H1 (cell line): Measurements from ENCODE around the gene NUP133. TPM values are rescaled to one million over a fixed set of nuclear protein-coding genes. Genes with fewer than 3 reads are reported as not detected.

Experiments used
- CTCF ChIA-PET: fragments of 300-600 bp; sonication (Branson Sonifier 250); formaldehyde crosslinking; loops from one replicate; lab custom pipeline; 2021; ENCODE audit not compliant: partially characterized antibody; lab: Charles Lee
- POLR2A ChIA-PET: fragments of 300-600 bp; sonication (Branson Sonifier 250); formaldehyde crosslinking; loops from one replicate; lab custom pipeline; 2021; ENCODE audit warnings: inconsistent platforms; ENCODE audit not compliant: partially characterized antibody; lab: Charles Lee
- DNase-seq, 2 experiments: peaks; one replicate each; pipeline versions ENCODE4 v3.0.0 to v3.0.0-alpha.2; 2010 to 2022; ENCODE audit warnings: low spot score in 2 of 2, low read depth in 1 of 2, mixed read lengths in 1 of 2
- FAIRE-seq: peaks from 2 replicates; lab custom pipeline; 2011; peaks lifted over from hg19 to GRCh38; lab: Jason Lieb, UNC
- H2AFZ ChIP-seq: 2 replicates; pipeline ENCODE4 v1.8.1; 2012; ENCODE audit warnings: low read length, inconsistent platforms
- H2AK5ac ChIP-seq: 2 replicates; pipeline ENCODE4 v1.6.1; 2013; ENCODE audit warnings: low read depth, low read length
- H2BK120ac ChIP-seq: replicated peaks from 2 replicates; pipeline ENCODE3; 2013; ENCODE audit warnings: low read depth, low read length, inconsistent platforms
- H2BK12ac ChIP-seq: 2 replicates; pipeline ENCODE4 v1.6.1; 2013; ENCODE audit warnings: low read depth, low read length
- H2BK15ac ChIP-seq: 2 replicates; pipeline ENCODE4 v1.6.1; 2013; ENCODE audit warnings: low read length
- H2BK20ac ChIP-seq: 2 replicates; pipeline ENCODE4 v1.6.1; 2013; ENCODE audit warnings: low read length
- H2BK5ac ChIP-seq: 2 replicates; pipeline ENCODE4 v1.6.1; 2013; ENCODE audit warnings: low read depth, low read length
- H3K14ac ChIP-seq: 2 replicates; pipeline ENCODE4 v1.6.1; 2013; ENCODE audit warnings: inconsistent platforms; ENCODE audit not compliant: insufficient read length
- H3K18ac ChIP-seq: 2 replicates; pipeline ENCODE4 v1.6.1; 2013; ENCODE audit warnings: low read length; ENCODE audit errors: extremely low read depth
- H3K23ac ChIP-seq: 2 replicates; pipeline ENCODE4 v1.6.1; 2013; ENCODE audit warnings: inconsistent platforms; ENCODE audit not compliant: insufficient read length
- H3K23me2 ChIP-seq: 2 replicates; pipeline ENCODE4 v1.6.1; 2013; ENCODE audit warnings: low read depth, low read length
- H3K27ac ChIP-seq: 2 replicates; pipeline ENCODE4 v1.6.1; 2011; ENCODE audit warnings: low read depth, low read length, inconsistent platforms
- H3K27me3 ChIP-seq, 4 experiments: replicated peaks in 1 of 4; 1 replicate in 1 of 4; 2 replicates in 3 of 4; pipeline versions ENCODE4 v1.6.1 to v1.8.1; 2011 to 2013; ENCODE audit warnings: low read length in 3 of 4, mild to moderate bottlenecking in 3 of 4, inconsistent platforms in 2 of 4, mixed read lengths in 2 of 4, moderate library complexity in 1 of 4; ENCODE audit not compliant: control insufficient read depth in 3 of 4, insufficient read depth in 3 of 4; ENCODE audit errors: extremely low read depth in 1 of 4
- H3K36me3 ChIP-seq, 4 experiments: 2 replicates each; pipeline versions ENCODE4 v1.6.1 to v1.8.1; 2011 to 2013; ENCODE audit warnings: mild to moderate bottlenecking in 4 of 4, low read length in 3 of 4, moderate library complexity in 2 of 4, control low read depth in 1 of 4, inconsistent platforms in 1 of 4; ENCODE audit not compliant: insufficient read depth in 4 of 4, control insufficient read depth in 2 of 4
- H3K4ac ChIP-seq: replicated peaks from 2 replicates; pipeline ENCODE3; 2013; ENCODE audit warnings: low read length, low read depth, mixed read lengths, inconsistent platforms; ENCODE audit not compliant: insufficient read length
- H3K4me1 ChIP-seq, 4 experiments: replicated peaks in 1 of 4; 1 replicate in 1 of 4; 2 replicates in 3 of 4; pipeline versions ENCODE4 v1.6.1 to v1.8.1; 2011 to 2013; ENCODE audit warnings: low read length in 3 of 4, inconsistent platforms in 2 of 4, mixed read lengths in 1 of 4; ENCODE audit not compliant: insufficient read depth in 4 of 4, control insufficient read depth in 3 of 4
- H3K4me2 ChIP-seq, 2 experiments: 2 replicates each; pipeline versions ENCODE4 v1.6.1 to v1.8.1; 2011 to 2013; ENCODE audit warnings: low read depth in 2 of 2, low read length in 2 of 2, control low read depth in 1 of 2, inconsistent platforms in 1 of 2, mild to moderate bottlenecking in 1 of 2; ENCODE audit not compliant: insufficient read depth in 1 of 2
- H3K4me3 ChIP-seq, 4 experiments: fragments of 200-600, 300-600 bp in 1 of 4; sonication (generic), shearing (Covaris generic), sonication (Bioruptor Twin) in 1 of 4; 2 replicates each; pipeline versions ENCODE4 v1.5.1 to v1.8.1; 2011 to 2016; ENCODE audit warnings: low read length in 4 of 4, low read depth in 3 of 4, control low read depth in 2 of 4, inconsistent platforms in 2 of 4, mild to moderate bottlenecking in 2 of 4, mixed read lengths in 1 of 4, moderate library complexity in 1 of 4; ENCODE audit not compliant: insufficient read depth in 2 of 4; ENCODE audit errors: extremely low read depth in 1 of 4
- H3K56ac ChIP-seq: replicated peaks from 2 replicates; pipeline ENCODE3; 2013; ENCODE audit warnings: low read depth, mild to moderate bottlenecking, mixed read lengths, low read length, inconsistent platforms; ENCODE audit not compliant: insufficient read length
- H3K79me1 ChIP-seq: 2 replicates; pipeline ENCODE4 v1.6.1; 2013; ENCODE audit warnings: low read depth, low read length, control low read depth
- H3K79me2 ChIP-seq, 2 experiments: 2 replicates each; pipeline versions ENCODE4 v1.6.1 to v1.8.1; 2012 to 2013; ENCODE audit warnings: low read length in 2 of 2, mild to moderate bottlenecking in 2 of 2, inconsistent platforms in 1 of 2; ENCODE audit not compliant: insufficient read depth in 2 of 2, control insufficient read depth in 1 of 2
- H3K9ac ChIP-seq, 4 experiments: replicated peaks in 1 of 4; 1 replicate in 1 of 4; 2 replicates in 3 of 4; pipeline versions ENCODE4 v1.6.1 to v1.8.1; 2011 to 2013; ENCODE audit warnings: low read depth in 3 of 4, low read length in 3 of 4, control low read depth in 2 of 4, mild to moderate bottlenecking in 2 of 4, moderate library complexity in 2 of 4, inconsistent platforms in 1 of 4; ENCODE audit errors: extremely low read depth in 1 of 4
- H3K9me3 ChIP-seq, 2 experiments: 2 replicates each; pipeline versions ENCODE4 v1.6.1 to v1.8.1; 2012 to 2013; ENCODE audit warnings: mild to moderate bottlenecking in 2 of 2, moderate library complexity in 2 of 2, control low read depth in 1 of 2, inconsistent platforms in 1 of 2, low read depth in 1 of 2, low read length in 1 of 2, mixed read lengths in 1 of 2; ENCODE audit not compliant: insufficient read depth in 2 of 2
- H4K20me1 ChIP-seq, 2 experiments: replicated peaks in 1 of 2; 2 replicates each; pipeline versions ENCODE3 to v1.8.1; 2011 to 2013; ENCODE audit warnings: inconsistent platforms in 2 of 2, low read length in 2 of 2, mild to moderate bottlenecking in 1 of 2; ENCODE audit not compliant: insufficient read depth in 2 of 2, control insufficient read depth in 1 of 2
- H4K5ac ChIP-seq: 2 replicates; pipeline ENCODE4 v1.6.1; 2013; ENCODE audit warnings: low read length, low read depth, mixed read lengths, inconsistent platforms; ENCODE audit not compliant: insufficient read length
- H4K8ac ChIP-seq: 2 replicates; pipeline ENCODE4 v1.8.0; 2013; ENCODE audit warnings: mild to moderate bottlenecking, moderate library complexity, low read length, inconsistent platforms; ENCODE audit not compliant: insufficient read depth; ENCODE audit errors: extremely low read depth
- H4K91ac ChIP-seq: replicated peaks from 2 replicates; pipeline ENCODE3; 2013; ENCODE audit warnings: low read length, mixed read lengths, inconsistent platforms; ENCODE audit not compliant: insufficient read length
- CTBP2 ChIP-seq: IDR thresholded peaks from 2 replicates; pipeline ENCODE4 v1.7.0; 2011; ENCODE audit warnings: borderline replicate concordance, mild to moderate bottlenecking, moderate library complexity, mixed read lengths, low read length; ENCODE audit not compliant: insufficient read depth, insufficient read length
- RAD21 ChIP-seq, 2 experiments: IDR thresholded peaks in 1 of 2; conservative IDR thresholded peaks in 1 of 2; 2 replicates each; pipeline ENCODE4 v1.6.1; 2011; ENCODE audit warnings: low read depth in 2 of 2, low read length in 2 of 2, improper control_type of control experiment in 1 of 2, inconsistent platforms in 1 of 2, mild to moderate bottlenecking in 1 of 2, moderate library complexity in 1 of 2
- WGBS, 2 experiments: shearing (Covaris generic) in 1 of 2; methylation state at CpG; one replicate each; pipeline versions ENCODE4 v1.1.6 to v1.1.7; 2013 to 2015; ENCODE audit warnings: low lambda C conversion rate in 2 of 2, mixed read lengths in 2 of 2, inconsistent platforms in 1 of 2, low coverage in 1 of 2, missing lambda C conversion rate in 1 of 2; ENCODE audit not compliant: insufficient replicate concordance in 2 of 2, insufficient coverage in 1 of 2, insufficient read length in 1 of 2; ENCODE audit errors: extremely low coverage in 1 of 2, missing lambda C conversion rate in 1 of 2; 5-methylcytosine and 5-hydroxymethylcytosine counted together
- polyA plus RNA-seq, 7 experiments: library from polyadenylated mRNA; depleted of rRNA in 3 of 7; stranded (reverse) in 5 of 7; unstranded in 2 of 7; fragments of >200 nt in 5 of 7; fragments of 200-250 nt in 2 of 7; gene quantifications; 1 replicate in 5 of 7; 2 replicates in 1 of 7; 4 replicates in 1 of 7; pipeline versions ENCODE4 v1.2.1 to v1.2.3, GENCODE V29; 2011 to 2013; ENCODE audit warnings: missing spikeins in 2 of 7, mixed read lengths in 2 of 7
- total RNA-seq: library from RNA; stranded (reverse); fragmentation: NEBNext Ultra II Directional; extraction: Animal tissue kit (Norgen Biotek cat#: 25700); gene quantifications from 2 replicates; pipeline ENCODE4 v1.2.1, GENCODE V29; 2021

Gene NUP133
- total and polyA plus RNA-seq, 2 of the 8 experiments (the other 6 are each of a cell fraction or from before 2014, with no cell fraction given) = 20.6 to 72.1 TPM

GRCh38 chr1:229495782-229496181 lies 12.4 kb downstream of the NUP133 start:
- FAIRE-seq = no peak
- no peak overlapping the region for H4K5ac ChIP-seq
- CTCF ChIA-PET = interaction anchor here (1.3 to 2.8 kb wide), 3 partner anchors 14 to 831 kb away, joined by 3 to 10 read pairs (median 7); no protein-coding TSS in a partner anchor

More at GRCh38 chr1:229495782-229496181, 12.4 kb downstream of the NUP133 start:
- no peaks in the 10 kb centered on the region; the same call in 1 of the 2 replicates for H3K79me1 ChIP-seq
- 91% methylated on average over 2 of the region's 2 CpGs; no CpG with 5 or more reads in 1 of the 2 experiments for WGBS, 2 experiments
- H2AK5ac ChIP-seq = no peak overlapping the region
- no peaks in the 10 kb centered on the region for H3K9me3 ChIP-seq
- no peak overlapping the region for H3K4ac ChIP-seq
- H3K14ac ChIP-seq = no peak overlapping the region
- H3K4me1 ChIP-seq = no peaks in the 10 kb centered on the region
- H3K79me2 ChIP-seq = no peaks in the 10 kb centered on the region
- H3K56ac ChIP-seq = no peak overlapping the region
- H3K23ac ChIP-seq = no peak overlapping the region
- no peak overlapping the region for H2BK20ac ChIP-seq
- H3K23me2 ChIP-seq = no peaks in the 10 kb centered on the region
- no peak for DNase-seq
- no peak overlapping the region for H3K4me2 ChIP-seq
- peaks cover 9 to 78% (median 47%) of the 10 kb centered on the region in 4 experiments for H3K36me3 ChIP-seq
- no peak overlapping the region for H2BK15ac ChIP-seq
- peaks cover 0 to 3% of the 10 kb centered on the region in 2 experiments for H4K20me1 ChIP-seq
- no peak overlapping the region for H4K91ac ChIP-seq
- H2BK120ac ChIP-seq = no peak overlapping the region
- no peak overlapping the region for H3K27ac ChIP-seq
- no peak overlapping the region for H3K9ac ChIP-seq
- POLR2A ChIA-PET = interaction anchor here (1.3 kb wide), 1 partner anchor 9 kb away, joined by 3 read pairs; no protein-coding TSS in a partner anchor
- no peaks in the 10 kb centered on the region for H3K27me3 ChIP-seq
- H3K4me3 ChIP-seq = no peak overlapping the region
- H2AFZ ChIP-seq = no peak overlapping the region
- TF ChIP-seq RAD21 (IDR thresholded peaks at IDR 0.05 in 1 of 2, conservative IDR thresholded peaks at IDR 0.05 in 1 of 2; ENCODE audit: low read depth in 2 of 2, low read length in 2 of 2) (no peak), CTBP2 (no peak)
- TF ChIP-seq, all 59 proteins: peak for 0
- Histone ChIP-seq H2BK5ac (no peak overlapping the region), H3K18ac (no peak overlapping the region), H2BK12ac (no peak overlapping the region), H4K8ac (no peak overlapping the region)
